Muscle of leg (tissue), 16 donors: ENCODE data around the gene WFDC8. TPM values are rescaled to one million over a fixed set of nuclear protein-coding genes. Genes with fewer than 3 reads are reported as not detected.

Source experiments
- DNase-seq: peaks from one replicate; pipeline ENCODE4 v3.0.0; 2013
- H3K27ac ChIP-seq: one replicate; pipeline ENCODE4 v1.5.1; 2013; ENCODE audit warnings: mild to moderate bottlenecking, low read length, control low read depth
- H3K27me3 ChIP-seq: one replicate; pipeline ENCODE4 v1.6.1; 2013; ENCODE audit warnings: low read length; ENCODE audit not compliant: control insufficient read depth, insufficient read depth
- H3K36me3 ChIP-seq: one replicate; pipeline ENCODE4 v1.6.1; 2013; ENCODE audit warnings: low read length; ENCODE audit not compliant: control insufficient read depth, insufficient read depth
- H3K4me1 ChIP-seq: one replicate; pipeline ENCODE4 v1.6.1; 2013; ENCODE audit warnings: low read length; ENCODE audit not compliant: control insufficient read depth, insufficient read depth
- H3K4me3 ChIP-seq: one replicate; pipeline ENCODE4 v1.5.1; 2013; ENCODE audit warnings: low read length, control low read depth
- H3K9me3 ChIP-seq: replicated peaks from 2 replicates; pipeline ENCODE4 v1.6.1; 2013; ENCODE audit warnings: low read depth, low read length; ENCODE audit not compliant: control insufficient read depth
- WGBS: methylation state at CpG from one replicate; pipeline ENCODE4 v1.1.5; 2013; ENCODE audit warnings: missing lambda C conversion rate; ENCODE audit not compliant: insufficient coverage; 5-methylcytosine and 5-hydroxymethylcytosine counted together
- long read RNA-seq, 11 donors: transcript quantifications; one replicate each; lab custom pipeline, GENCODE V29; 2026
- polyA plus RNA-seq, 8 donors: library from polyadenylated mRNA; unstranded; fragments of 120-200 nt; gene quantifications; one replicate each; pipeline versions ENCODE4 v1.2.1 to v1.2.3, GENCODE V29; 2013; ENCODE audit warnings: inconsistent platforms in 1 of 8, low replicate concordance in 1 of 8; ENCODE audit not compliant: insufficient read length in 8 of 8, insufficient read depth in 1 of 8
- total RNA-seq: library from RNA; stranded (reverse); fragments of 120-200 nt; gene quantifications from one replicate; pipeline ENCODE4 v1.2.4, GENCODE V29; 2013

The WFDC8 gene
- total RNA-seq: not detected
- not detected for polyA plus RNA-seq
- long read RNA-seq, donor 1: 0 reads
- long read RNA-seq, donor 2: 0 reads
- long read RNA-seq, donor 3: 0 reads
- long read RNA-seq, donor 4: 0 reads
- long read RNA-seq, donor 5: 0 reads
- long read RNA-seq, donor 6: 0 reads
- long read RNA-seq, donor 7: 0 reads
- long read RNA-seq, donor 8: 0 reads
- long read RNA-seq, donor 9: 0 reads
- long read RNA-seq, donor 10: 0 reads
- long read RNA-seq, donor 11: 0 reads

DNA sequence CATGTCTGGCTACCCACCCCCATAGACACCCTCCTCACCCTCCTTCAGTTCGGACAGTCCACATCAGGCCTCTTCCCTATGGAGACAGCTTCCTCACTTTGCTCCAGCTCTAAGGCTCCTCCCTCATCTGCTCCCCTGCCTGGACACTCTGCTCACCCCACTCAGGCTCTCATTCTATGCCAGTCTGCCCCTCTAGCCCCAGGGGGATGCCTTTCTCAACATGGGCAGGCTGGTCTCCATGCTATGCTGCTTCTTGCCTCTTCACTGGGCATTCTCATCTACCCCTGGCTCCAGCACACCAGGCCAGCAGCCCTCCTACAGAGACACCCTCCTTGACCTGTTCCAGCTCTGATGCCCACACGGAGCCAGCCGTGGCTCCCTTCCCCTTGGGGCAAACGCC lies at the start of gene WFDC8:
WFDC8 (minus strand) TSS at position 101 of the 400 bp plus-strand sequence; CDS start at position 64, 37 bp downstream.
- Histone ChIP-seq H3K4me3 (no peak within 1 kb of the TSS), H3K27ac (no peak within 1 kb of the TSS), H3K36me3 (no peaks in the 10 kb centered on the region), H3K4me1 (no peaks in the 10 kb centered on the region), H3K9me3 (no peaks in the 10 kb centered on the region), H3K27me3 (peaks cover 4% of the 10 kb centered on the region)
- 43% methylated on average over 1 of the region's 4 CpGs for WGBS
- DNase-seq: no peak

DNA sequence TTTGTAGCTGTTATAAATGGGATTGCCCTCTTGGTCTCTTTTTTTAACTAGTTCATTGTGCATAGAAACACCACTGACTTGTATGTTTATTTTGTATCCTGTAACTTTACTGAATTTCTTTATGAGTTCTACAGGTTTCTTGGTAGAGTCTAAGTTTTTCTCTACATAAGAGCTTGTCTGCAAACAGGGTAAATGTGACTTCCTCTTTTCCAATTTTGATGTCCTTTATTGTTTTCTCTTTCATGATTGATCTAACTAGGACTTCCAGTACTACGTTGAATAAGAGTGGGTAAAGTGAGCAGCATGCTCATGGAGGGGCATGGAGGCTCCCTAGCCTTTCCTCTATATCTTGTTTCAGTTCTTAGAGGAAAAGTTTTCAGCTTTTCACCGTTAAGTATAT lies 47.5 kb upstream of the WFDC8 start:
- no CpG with 5 or more reads among the region's 2 CpGs for WGBS
- no peak for DNase-seq
- Histone ChIP-seq H3K9me3 (no peaks in the 10 kb centered on the region), H3K27ac (no peak overlapping the region), H3K36me3 (no peaks in the 10 kb centered on the region), H3K4me3 (no peak overlapping the region), H3K27me3 (no peaks in the 10 kb centered on the region), H3K4me1 (no peaks in the 10 kb centered on the region)

DNA sequence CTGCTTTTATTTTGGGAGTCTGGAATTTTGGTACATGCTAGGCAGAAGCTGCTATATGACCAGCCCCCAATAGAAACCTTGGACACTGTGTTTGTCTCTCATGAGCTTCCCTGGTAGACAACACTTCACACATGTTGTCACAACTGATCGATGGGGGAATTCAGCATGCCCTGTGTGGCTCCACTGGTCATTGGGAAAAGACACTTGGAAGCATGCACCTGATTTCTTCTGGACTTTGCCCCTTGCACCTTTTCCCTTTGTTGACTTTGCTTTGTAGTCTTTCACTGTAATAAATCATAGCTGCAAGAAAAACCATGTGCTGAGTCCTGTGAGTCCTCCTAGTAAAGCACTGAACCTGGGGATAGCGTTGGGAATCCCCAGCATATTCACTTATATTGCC lies 42.5 kb upstream of the WFDC8 start:
- Histone ChIP-seq H3K27ac (no peak overlapping the region), H3K36me3 (no peaks in the 10 kb centered on the region), H3K9me3 (no peaks in the 10 kb centered on the region), H3K4me1 (no peaks in the 10 kb centered on the region), H3K27me3 (no peaks in the 10 kb centered on the region), H3K4me3 (no peak overlapping the region)
- no peak for DNase-seq
- 67% methylated on average over 1 of the region's 2 CpGs for WGBS

DNA sequence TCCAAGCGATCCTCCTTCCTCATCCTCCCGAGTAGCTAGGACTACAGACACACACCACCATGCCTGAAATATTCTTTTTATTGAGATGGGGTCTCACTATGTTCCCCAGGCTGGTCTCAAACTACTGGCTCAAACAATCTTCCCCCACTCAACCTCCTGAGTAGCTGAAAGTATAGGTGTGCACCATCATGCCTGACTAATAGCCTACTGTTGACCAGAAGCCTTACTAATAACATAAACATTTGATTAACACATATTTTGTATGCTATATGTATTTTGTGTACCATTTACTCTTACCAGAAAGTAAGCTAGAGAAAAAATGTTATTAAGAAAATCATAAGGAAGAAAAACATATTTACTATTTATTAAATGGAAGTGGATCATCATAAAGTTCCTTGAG lies 38.5 kb upstream of the WFDC8 start:
- no CpG with 5 or more reads among the region's 2 CpGs for WGBS
- Histone ChIP-seq H3K9me3 (no peaks in the 10 kb centered on the region), H3K27me3 (no peaks in the 10 kb centered on the region), H3K27ac (no peak overlapping the region), H3K4me1 (no peaks in the 10 kb centered on the region), H3K4me3 (no peak overlapping the region), H3K36me3 (no peaks in the 10 kb centered on the region)
- no peak for DNase-seq

DNA sequence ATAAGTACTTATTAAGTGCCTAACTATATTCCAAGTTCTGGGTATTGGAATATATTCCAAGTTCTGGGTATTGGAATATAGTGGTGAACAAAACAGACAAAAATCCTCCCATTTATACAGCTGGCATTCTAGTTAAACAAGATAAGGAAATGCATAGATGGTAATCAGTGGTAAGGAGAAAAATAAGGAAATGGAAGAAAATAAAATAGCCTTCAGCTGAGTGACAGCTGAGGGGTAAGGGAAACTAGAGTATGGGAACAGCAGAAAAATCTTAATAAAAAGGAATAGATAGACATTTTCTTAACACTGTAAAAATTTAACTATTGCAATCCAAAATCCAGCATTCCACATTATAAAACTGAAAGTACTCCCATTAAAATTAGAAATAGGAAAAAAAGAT lies 33.2 kb upstream of the WFDC8 start:
- Histone ChIP-seq H3K36me3 (no peaks in the 10 kb centered on the region), H3K4me3 (no peak overlapping the region), H3K27me3 (no peaks in the 10 kb centered on the region), H3K4me1 (no peaks in the 10 kb centered on the region), H3K9me3 (no peaks in the 10 kb centered on the region), H3K27ac (no peak overlapping the region)
- DNase-seq: no peak

DNA sequence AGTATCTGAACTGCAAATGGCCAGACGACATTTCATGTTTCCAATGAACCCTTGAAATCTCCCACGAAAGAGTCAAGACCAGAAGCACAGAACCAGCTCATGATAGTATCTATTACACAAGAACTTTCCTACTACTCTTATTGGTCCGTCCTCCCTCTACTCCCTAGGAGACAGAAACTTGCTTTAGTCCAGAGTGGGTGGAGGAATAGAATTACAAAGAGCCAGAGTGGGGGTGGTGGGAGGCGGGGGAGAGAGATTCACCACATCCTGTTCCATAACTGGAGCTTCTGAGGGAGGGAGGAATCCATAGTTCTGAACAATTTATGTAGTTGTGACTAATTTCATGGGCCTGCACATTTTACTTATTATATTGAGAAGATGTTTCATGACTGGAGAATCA lies 32.0 kb upstream of the WFDC8 start:
- WGBS: no CpG with 5 or more reads among the region's 4 CpGs
- Histone ChIP-seq H3K27me3 (no peaks in the 10 kb centered on the region), H3K27ac (no peak overlapping the region), H3K4me1 (no peaks in the 10 kb centered on the region), H3K36me3 (no peaks in the 10 kb centered on the region), H3K9me3 (peaks cover 2% of the 10 kb centered on the region), H3K4me3 (no peak overlapping the region)
- peak; percentile 3 for DNase-seq

DNA sequence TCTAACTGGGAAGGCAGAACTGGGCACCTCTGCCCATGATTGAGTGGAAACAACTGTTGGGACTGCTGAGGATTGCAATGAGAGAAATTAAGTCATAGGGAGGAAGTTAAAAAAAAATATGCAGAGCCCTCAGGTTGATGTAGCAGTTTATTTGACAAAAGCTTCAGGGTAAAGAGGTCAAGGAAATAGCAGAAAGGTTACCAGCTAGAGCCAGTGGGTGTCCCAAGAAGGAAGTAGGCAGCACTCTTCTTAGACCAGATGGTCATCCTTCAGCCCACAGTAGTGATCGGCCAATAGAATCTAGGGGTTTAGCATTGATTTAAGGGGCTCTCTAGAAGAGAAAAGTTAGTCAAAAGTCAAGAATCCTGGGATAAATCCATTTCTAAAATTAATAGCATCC lies 28.7 kb upstream of the WFDC8 start:
- no peak for DNase-seq
- no CpG with 5 or more reads among the region's 1 CpG for WGBS

DNA sequence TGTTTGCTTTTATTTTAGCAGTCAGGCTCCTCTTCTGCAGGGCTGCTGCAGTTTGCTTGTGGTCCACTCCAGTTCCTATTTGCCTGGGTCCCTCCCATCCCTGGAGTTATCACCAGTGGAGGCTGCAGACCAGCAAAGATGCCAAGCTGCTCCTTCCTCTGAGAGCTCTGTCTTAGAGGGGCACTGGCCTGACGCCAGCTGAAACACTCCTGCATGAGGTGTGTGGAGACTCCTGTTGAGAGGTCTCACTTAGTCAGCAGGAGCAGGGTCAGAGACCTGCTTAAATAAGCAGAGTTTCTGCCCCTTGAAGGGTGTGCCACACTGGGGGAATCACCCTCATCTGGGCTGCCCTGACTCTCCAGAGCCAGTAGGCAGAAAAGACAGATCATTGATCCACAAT lies 16.2 kb upstream of the WFDC8 start:
- Histone ChIP-seq H3K36me3 (no peaks in the 10 kb centered on the region), H3K4me3 (no peak overlapping the region), H3K27me3 (no peaks in the 10 kb centered on the region), H3K4me1 (no peaks in the 10 kb centered on the region), H3K27ac (no peak overlapping the region), H3K9me3 (no peaks in the 10 kb centered on the region)
- no CpG with 5 or more reads among the region's 1 CpG for WGBS
- no peak for DNase-seq

More for the DNA sequence above, 28.7 kb upstream of the WFDC8 start:
- Histone ChIP-seq H3K27me3 (no peaks in the 10 kb centered on the region), H3K4me3 (no peak overlapping the region), H3K9me3 (peaks cover 2% of the 10 kb centered on the region), H3K27ac (no peak overlapping the region), H3K4me1 (no peaks in the 10 kb centered on the region), H3K36me3 (no peaks in the 10 kb centered on the region)

DNA sequence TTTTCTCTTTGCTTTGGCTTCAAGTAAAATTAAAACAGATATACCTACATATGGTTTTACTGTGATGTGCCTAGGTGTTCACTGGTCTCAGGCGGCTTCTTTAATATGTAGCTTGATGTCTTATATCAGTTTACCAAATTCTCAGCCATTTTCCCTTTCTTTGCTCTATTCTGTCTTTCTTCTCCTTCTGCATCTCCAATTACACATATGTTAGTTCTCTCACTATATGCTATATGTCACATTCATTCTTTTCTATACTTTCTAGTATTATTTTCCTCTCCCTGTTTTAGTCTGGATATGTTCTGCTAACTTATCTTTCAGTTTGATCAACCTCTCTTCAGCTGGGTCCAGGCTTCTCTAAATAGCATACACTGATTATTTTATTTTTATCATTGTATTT lies 14.4 kb upstream of the WFDC8 start:
- no peaks in the 10 kb centered on the region for H3K4me1 ChIP-seq
- WGBS: no CpG with 5 or more reads among the region's 1 CpG
- no peak overlapping the region for H3K27ac ChIP-seq
- H3K4me3 ChIP-seq: no peak overlapping the region
- H3K9me3 ChIP-seq: no peaks in the 10 kb centered on the region
- H3K36me3 ChIP-seq: no peaks in the 10 kb centered on the region
- DNase-seq: no peak
- H3K27me3 ChIP-seq: no peaks in the 10 kb centered on the region

DNA sequence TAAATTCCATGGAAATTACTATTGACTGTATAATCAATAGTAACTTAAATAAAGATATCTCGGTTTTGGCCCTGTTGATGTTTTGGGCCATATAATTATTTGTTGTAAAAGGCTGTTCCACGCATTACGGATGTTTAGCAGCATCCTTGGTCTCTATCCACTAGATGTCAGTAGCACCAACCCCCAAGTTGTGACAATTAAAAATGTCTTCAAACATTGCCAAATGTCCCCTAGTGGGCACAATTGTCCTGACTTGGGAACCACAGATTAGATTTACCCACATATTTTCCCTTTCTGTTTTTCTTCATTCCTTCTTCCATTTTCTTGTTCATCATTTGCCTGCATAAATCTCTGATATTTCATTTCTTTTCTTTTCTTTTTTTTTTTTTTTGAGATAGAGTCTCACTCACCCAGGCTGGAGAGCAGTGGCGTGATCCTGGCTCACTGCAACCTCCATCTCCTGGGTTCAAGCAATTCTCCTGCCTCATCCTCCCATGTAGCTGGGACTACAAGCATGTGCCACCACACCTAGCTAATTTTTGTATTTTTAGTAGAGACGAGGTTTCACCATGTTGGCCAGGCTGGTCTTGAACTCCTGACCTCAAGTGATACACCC lies 13.6 kb upstream of the WFDC8 start:
- WGBS: 52% methylated on average over 3 of the region's 5 CpGs
- DNase-seq: peak; percentile 3
- Histone ChIP-seq H3K36me3 (no peaks in the 10 kb centered on the region), H3K4me3 (no peak overlapping the region), H3K27ac (no peak overlapping the region), H3K9me3 (no peaks in the 10 kb centered on the region), H3K4me1 (no peaks in the 10 kb centered on the region), H3K27me3 (no peaks in the 10 kb centered on the region)
